ENCODE measurements around the gene RAB11FIP4.

RAB11FIP4 gene

DNA sequence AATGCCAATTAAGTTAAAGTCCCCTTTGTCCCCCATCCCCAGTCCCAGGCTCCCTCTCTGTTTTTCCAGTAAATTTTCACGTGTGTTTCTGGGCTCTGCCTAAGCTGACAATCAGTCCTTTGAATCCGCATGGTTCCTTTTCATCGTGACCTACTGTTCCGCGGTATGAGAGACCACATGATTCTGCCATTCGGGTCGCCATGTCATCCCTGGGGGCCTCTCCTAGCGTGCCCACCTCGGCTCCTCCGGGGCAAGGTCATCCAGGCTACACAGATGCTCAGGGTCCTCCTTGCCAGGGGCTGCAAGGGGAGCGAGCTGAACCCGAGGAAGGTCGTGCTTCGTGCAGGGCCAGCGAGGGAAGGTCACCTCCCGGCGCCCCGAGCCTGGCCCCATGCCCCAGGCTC is 157.6 kb downstream of the RAB11FIP4 start:
- DNase-seq (ENCODE audit: low spot score) = peak; percentile 55

DNA sequence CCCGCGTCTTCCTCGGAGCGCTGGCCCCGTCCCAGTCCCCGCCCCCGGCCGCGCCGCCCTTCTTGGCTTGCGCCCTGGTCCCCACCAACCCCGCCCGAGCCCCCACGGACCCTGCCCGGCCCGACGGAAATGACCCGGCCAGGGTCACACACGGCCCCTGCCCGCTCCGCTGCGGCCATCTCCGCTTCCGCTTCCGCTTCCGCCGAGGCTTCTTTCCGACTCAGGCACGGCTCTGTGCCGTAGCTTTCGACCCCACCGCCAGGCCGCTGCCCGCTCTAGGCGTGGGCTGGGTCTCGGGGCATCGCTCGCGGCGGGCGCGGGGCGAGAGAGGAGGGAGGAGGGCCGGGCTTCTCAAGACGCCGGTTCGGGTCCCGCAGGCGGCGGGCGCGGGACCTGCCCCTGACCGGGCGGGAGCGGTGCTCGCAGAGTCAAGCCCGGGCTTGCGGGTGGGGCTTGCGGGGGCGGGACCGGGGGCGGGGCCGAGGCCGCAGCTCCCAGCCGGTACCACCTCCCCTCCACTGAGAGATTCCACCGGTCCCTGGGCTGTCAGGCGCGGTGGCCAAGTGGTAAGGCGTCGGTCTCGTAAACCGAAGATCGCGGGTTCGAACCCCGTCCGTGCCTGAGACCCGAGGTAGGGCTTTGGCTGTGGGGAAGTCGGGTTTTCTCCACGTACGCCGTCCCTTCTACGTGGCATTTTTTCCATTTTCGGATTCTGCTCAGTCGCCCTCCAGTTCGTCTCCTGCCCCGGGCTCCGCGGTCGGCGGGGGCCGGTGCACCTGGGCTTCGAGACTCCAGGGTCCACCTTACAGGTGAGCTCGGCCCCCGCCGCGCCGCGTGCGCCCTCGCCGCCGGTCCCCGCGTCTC is 158.3 kb downstream of the RAB11FIP4 start:
- DNase-seq (ENCODE audit: low spot score) = peak; percentile 90

- DNase-seq (ENCODE audit: low spot score) = peak; percentile 42
Observed at GRCh38 chr17:31550389-31551056, 159.0 kb downstream of the RAB11FIP4 start.

GRCh38 chr17:31552568-31552967 is 161.1 kb downstream of the RAB11FIP4 start:
- DNase-seq (ENCODE audit: low spot score) = no peak

GRCh38 chr17:31553506-31553905 is 162.0 kb downstream of the RAB11FIP4 start:
- DNase-seq (ENCODE audit: low spot score) = no peak

DNA sequence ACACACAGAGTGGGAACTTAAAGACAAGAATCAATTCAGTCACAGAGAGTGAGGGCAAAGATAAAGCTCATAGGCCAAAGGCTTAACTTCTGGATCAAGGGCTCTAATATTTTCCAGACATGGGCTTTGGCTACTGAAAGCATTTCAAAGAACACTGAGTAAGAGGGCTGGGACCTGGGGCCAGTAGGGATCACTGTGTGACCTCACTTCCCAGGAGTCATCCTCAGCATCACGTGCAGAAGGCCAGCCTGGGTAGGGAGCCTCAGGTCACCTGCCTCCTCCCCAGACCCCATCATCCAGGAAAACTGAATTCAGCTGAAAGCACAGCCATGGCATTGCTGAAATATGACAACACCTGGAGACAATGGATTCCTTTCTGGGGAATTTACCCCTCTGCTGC is 163.5 kb downstream of the RAB11FIP4 start:
- DNase-seq (ENCODE audit: low spot score) = no peak

GRCh38 chr17:31556969-31557645 is 165.6 kb downstream of the RAB11FIP4 start:
- no peak for DNase-seq (ENCODE audit: low spot score)

- peak; percentile 92 for DNase-seq (ENCODE audit: low spot score)
Observed at GRCh38 chr17:31558748-31559583, 167.5 kb downstream of the RAB11FIP4 start.

DNA sequence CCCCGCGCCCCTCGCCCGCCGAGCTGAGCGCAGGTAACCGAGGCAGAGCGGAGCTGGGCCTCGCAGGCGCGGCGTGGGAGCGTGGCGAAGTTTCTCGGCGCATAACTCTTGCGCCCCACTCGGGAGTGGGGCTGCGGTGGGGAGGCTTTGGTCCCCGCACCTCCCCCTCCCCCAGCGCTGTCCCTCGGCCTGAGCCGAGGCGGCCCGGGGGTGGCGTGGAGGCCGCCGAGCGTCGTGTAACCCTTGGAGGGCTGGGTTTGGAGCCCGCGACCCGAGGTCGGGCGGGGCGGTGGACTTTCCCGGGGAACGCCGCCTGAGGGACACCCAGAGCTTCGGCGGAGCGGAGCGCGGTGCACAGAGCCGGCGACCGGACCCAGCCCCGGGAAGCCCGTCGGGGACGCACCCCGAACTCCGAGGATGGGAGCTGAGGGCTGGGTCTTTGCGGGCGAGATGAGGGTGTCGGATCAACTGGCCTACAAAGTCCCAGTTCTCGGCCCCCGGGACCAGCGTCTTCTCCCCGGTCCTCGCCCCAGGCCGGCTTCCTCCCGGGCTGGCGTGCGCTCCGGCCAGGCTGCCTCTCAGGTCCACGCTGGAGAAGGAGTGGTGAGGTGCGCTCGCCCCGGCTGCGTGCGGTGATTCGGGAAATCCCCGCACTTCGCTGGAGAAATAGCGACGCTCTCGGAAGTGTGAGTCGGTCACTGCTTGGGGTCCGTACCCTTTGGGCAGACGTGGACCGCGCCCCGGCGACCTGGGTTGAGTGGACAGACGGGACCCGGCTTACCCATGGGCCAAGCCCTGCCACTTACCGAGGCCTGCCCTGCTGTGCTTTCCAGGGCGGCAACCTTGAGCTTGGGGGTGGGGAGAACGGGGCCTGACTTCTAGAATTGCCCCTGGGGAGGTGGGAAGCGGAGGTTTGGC is 168.4 kb downstream of the RAB11FIP4 start:
- DNase-seq (ENCODE audit: low spot score) = no peak

DNA sequence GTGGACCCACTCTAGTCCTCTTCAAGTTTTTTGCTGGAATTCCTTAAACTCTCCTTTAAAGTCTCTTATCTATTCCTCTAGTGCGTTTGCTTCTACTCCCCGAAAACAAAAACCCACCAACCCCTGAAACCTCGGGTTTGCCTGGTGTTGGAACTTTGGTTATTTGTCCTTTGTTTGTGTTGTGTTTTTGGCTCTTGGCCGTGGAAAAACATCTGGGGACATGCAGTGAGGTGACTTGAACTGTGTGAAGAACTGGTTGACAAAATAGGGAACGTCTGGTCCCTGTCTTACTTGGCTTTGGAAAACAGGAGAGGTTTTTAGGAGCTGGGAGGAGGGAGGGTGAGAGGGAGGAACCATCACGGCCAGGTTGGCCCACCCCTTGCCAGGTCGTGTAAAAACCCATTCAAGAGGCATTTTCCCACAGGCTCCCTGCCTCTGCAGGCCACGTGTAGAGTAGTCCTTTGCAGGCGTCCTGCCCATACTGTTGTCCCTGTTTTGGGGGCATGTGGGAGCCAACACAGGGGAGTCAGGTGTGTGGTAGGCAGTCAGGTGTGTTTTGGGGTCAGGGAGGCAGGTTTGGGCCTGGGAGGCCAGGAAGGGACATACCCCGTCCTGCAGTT is 169.3 kb downstream of the RAB11FIP4 start:
- DNase-seq (ENCODE audit: low spot score) = no peak

DNA sequence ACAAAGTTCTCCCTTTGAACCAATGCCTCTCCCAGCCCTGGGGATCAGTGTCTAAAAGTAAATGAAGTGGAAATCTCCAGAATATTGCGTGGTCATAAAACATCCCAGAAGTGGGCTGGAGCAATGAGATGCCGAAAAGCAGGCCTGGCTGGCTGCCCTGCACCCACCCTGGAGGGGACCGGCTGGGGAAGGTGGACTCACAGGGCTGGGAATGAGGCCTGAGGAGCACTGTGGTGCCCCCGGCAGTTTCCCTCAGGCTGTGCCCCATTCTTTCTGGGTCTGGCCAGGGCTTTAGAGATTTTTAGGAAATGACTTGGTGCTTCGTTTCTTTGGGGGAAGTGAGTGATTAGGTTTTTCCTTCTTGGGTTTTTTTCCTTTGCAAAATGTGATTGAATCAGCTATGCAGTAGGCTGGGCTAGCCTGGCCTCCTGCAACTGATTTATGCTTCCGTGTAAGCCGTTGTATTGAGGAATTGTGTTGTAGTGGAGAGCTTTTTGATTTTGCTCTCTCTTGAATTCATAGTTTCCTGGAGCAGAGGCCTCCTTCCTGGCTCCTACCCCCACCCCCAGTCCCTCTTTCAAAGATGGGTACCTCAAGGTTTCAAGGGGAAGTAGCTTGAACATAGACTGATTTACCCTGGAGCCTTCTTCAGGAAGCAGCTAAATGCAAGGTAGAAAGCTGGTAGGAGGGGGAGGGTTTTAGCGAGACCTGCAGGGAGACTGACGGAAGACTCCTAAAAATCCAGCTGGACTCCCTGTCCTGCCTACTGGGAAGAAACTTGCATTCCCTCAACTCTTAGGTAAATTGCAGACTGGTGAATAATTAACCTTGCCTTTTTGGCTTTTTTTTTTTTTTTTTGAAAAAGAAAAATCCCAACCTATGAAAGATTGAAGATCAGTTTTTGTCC is 170.2 kb downstream of the RAB11FIP4 start:
- DNase-seq (ENCODE audit: low spot score) = no peak

DNA sequence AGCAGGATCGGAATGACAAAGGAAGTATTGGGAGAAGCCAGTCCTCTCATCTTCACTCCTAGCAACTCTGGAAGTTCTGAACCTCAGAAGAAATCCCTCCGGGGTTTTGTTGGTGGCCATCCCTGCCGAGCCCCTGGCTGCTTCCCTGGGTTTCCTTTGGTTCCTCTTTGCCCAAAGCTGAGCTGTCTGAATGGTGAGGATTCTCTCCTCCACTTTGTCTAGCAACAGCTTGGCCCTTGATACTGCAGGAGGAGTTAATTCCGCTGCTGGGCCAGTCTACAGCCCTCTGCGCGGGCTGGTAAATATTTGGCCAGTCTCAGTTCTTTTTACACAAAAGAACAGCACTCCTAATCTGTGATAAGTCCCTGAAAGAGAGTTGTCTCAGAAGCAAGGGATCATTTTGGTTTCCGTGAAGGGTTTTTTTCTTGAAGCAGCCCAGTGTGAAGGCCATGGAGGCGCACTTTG is 170.9 kb downstream of the RAB11FIP4 start:
- no peak for DNase-seq (ENCODE audit: low spot score)

GRCh38 chr17:31564291-31564690 is 172.8 kb downstream of the RAB11FIP4 start:
- DNase-seq (ENCODE audit: low spot score) = no peak

DNA sequence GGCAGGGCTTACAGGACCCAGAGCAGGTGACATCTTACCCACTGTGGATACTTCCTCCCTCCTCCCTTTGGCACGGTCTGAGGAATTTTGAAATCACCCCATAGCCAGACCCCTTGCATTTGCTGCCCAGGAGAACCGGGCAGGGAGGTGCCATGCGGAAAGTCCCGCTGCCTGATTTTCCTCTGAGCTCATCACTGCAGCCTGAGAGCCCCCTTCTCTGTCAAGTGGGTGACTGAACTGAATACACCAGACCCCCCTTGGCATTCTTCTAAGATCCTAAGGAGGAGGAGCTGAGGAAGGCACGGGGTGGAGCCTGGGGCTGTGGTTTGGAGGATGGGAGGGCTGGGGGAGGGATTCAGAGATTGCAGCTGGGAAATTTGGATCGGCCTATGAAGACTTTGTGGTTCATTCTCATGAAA is 173.4 kb downstream of the RAB11FIP4 start:
- no peak for DNase-seq (ENCODE audit: low spot score)

DNA sequence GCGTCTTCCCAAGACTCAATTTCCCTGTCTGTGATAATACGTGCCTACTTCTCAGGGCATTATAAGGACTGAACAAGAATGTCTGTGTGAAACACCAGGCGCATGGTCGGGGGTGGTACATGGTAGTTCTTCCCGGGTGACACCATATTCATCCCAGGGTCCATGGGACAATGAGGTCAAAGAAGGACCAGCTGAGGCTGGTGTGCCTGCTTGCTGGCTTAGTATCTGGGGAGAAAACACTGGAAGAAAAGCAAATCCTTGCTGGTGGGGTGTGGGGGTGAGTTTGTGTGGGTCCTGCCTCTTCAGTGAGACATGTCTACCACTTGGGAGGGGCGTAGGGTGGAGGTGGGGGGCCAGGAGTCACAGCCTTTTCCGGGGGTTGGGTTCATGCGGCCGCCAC is 174.2 kb downstream of the RAB11FIP4 start:
- DNase-seq (ENCODE audit: low spot score) = no peak

DNA sequence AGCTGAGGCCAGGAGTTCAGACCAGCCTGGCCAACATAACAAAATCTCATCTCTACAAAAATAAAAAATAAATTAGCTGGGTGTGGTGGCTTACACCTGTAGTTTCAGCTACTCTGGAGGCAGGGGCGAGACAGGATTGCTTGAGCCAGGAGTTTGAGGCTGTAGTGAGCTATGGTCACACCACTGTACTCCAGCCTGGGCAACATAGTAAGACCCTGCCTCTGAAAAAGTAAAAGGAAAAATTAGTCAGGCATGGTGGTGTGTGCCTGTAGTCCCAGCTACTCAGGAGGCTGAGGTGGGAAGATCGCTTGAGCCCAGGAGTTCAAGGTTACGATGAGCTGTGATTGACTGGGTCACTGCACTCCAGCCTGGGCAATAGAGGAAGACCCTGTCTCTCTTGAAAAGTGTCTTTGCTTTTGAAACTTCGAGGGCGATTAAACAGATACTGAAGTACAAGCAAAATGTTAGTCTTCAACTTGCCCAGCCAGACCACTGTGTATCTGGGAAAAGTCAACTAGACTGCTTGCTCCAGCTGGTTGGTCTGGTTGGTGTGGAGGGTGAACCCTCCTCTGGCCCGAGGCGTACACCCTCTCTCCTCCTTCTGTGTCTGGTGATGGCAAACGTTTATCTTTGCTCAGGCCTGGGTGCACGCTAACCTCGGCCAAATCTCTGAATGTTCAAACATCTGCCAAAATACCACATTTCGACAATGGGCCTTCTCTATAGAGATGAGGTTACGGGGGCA is 174.9 kb downstream of the RAB11FIP4 start:
- DNase-seq (ENCODE audit: low spot score) = no peak

GRCh38 chr17:31566992-31567373 is 175.5 kb downstream of the RAB11FIP4 start:
- no peak for DNase-seq (ENCODE audit: low spot score)

GRCh38 chr17:31568121-31568520 is 176.6 kb downstream of the RAB11FIP4 start:
- no peak for DNase-seq (ENCODE audit: low spot score)

- no peak for DNase-seq (ENCODE audit: low spot score)
Observed at GRCh38 chr17:31568539-31568938, 177.1 kb downstream of the RAB11FIP4 start.

All from hepatic stellate cell (primary cell).